Lower leg skin (tissue), 3 donors: ENCODE data around the gene TRPM1.

Experiments
- CTCF ChIP-seq, 3 donors: fragments of 450-650 bp; IDR thresholded peaks; one replicate each; pipeline ENCODE4 v1.5.1; 2016; ENCODE audit warnings: antibody characterized with exemption in 3 of 3, mild to moderate bottlenecking in 3 of 3, moderate library complexity in 2 of 3
- POLR2A ChIP-seq, 2 donors: fragments of 450-650 bp; IDR thresholded peaks; one replicate each; pipeline ENCODE4 v1.6.1; 2016 to 2017; ENCODE audit warnings: antibody characterized with exemption in 2 of 2, mild to moderate bottlenecking in 1 of 2, moderate library complexity in 1 of 2

DNA sequence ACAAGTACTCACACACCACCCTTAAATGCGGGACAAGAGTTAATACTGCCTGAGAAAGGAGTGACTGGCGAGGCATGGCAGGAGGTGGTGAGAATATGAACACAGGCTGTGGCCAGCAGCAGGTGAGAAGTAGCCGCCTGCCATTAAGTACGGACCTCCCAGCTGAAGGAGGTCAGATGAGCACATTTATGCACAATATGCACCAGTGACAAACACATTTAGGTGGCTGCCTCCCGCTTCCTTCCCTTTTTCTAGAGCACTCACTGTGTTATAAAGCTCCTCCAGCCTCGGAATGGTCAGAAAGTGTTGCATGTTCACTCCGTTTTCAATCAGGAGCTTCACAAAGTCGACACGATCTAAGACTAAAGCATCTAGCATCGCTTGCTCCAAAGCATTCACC lies 52.4 kb downstream of the TRPM1 start:
- TF ChIP-seq CTCF (IDR thresholded peaks at IDR 0.05) = no peak
- TF ChIP-seq POLR2A (IDR thresholded peaks at IDR 0.05) = no peak
